K562 (cell line): ENCODE measurements around the gene ABHD5. TPM values are rescaled to one million over a fixed set of nuclear protein-coding genes. Genes with fewer than 3 reads are reported as not detected.

Experiments used
- BDP1 ChIP-seq: IDR thresholded peaks from 3 replicates; pipeline ENCODE4 v1.6.1; 2011; ENCODE audit not compliant: insufficient read length, insufficient read depth
- CBFA2T3 ChIP-seq: fragments of 450-650 bp; IDR thresholded peaks from 2 replicates; pipeline ENCODE4 v1.6.1; 2017
- CEBPG ChIP-seq, 3 experiments: fragments of 200-800 bp in 1 of 3; sonication (Bioruptor generic) in 1 of 3; sonication (generic) in 1 of 3; formaldehyde crosslinking in 1 of 3; IDR thresholded peaks in 2 of 3; conservative IDR thresholded peaks in 1 of 3; 2 replicates each; pipeline versions ENCODE4 v1.6.1 to v1.8.0; 2016 to 2022; ENCODE audit warnings: missing compliant biosample characterization in 2 of 3, missing genetic modification characterization in 2 of 3, mild to moderate bottlenecking in 1 of 3, missing genetic modification reagents in 1 of 3
- ELF1 ChIP-seq: fragments of 200-800 bp; sonication (Bioruptor generic); IDR thresholded peaks from 2 replicates; pipeline ENCODE4 v1.6.1; 2016; ENCODE audit warnings: missing genetic modification characterization, missing compliant biosample characterization
- FOXA3 ChIP-seq, 2 experiments: fragments of 450-650 bp in 1 of 2; sonication (generic) in 1 of 2; formaldehyde crosslinking; IDR thresholded peaks in 1 of 2; conservative IDR thresholded peaks in 1 of 2; 2 replicates each; pipeline versions ENCODE4 v1.4.0 to v1.8.0; 2020 to 2022; ENCODE audit warnings: mild to moderate bottlenecking in 2 of 2, missing genetic modification reagents in 1 of 2
- FOXK2 ChIP-seq, 2 experiments: fragments of 450-650 bp; IDR thresholded peaks in 1 of 2; conservative IDR thresholded peaks in 1 of 2; 2 replicates each; pipeline ENCODE4 v1.6.1; 2016; ENCODE audit warnings: low read depth in 2 of 2, mild to moderate bottlenecking in 1 of 2
- GABPA ChIP-seq: fragments of 200-800 bp; sonication (Bioruptor generic); conservative IDR thresholded peaks from 2 replicates; pipeline ENCODE4 v1.6.1; 2016; ENCODE audit warnings: low read depth, missing genetic modification characterization, missing compliant biosample characterization
- IFI16 ChIP-seq: fragments of 250-450 bp; sonication (Bioruptor Pico); IDR thresholded peaks from 2 replicates; pipeline ENCODE4 v2.1.2; 2022; ENCODE audit warnings: mild to moderate bottlenecking, inconsistent platforms
- IRF1 ChIP-seq: sonication (generic); formaldehyde crosslinking; IDR thresholded peaks from 2 replicates; pipeline ENCODE4 v1.8.0; 2022; ENCODE audit warnings: missing genetic modification reagents, mild to moderate bottlenecking, borderline replicate concordance
- KDM1A ChIP-seq, 2 experiments: fragments of 450-650 bp; IDR thresholded peaks; 2 replicates each; pipeline ENCODE4 v1.6.1; 2016; ENCODE audit warnings: mild to moderate bottlenecking in 2 of 2
- MXI1 ChIP-seq: IDR thresholded peaks from 2 replicates; pipeline ENCODE4 v1.6.1; 2011; ENCODE audit warnings: low read depth, mild to moderate bottlenecking, improper control_type of control experiment, low read length
- MYC ChIP-seq, 2 experiments: fragments of 250-450 bp in 1 of 2; sonication (Bioruptor Pico) in 1 of 2; IDR thresholded peaks; 2 replicates each; pipeline versions ENCODE4 v1.5.1 to v1.6.1; 2012 to 2021; ENCODE audit warnings: low read depth in 2 of 2, borderline replicate concordance in 1 of 2, improper control_type of control experiment in 1 of 2, low read length in 1 of 2, mild to moderate bottlenecking in 1 of 2, moderate library complexity in 1 of 2
- NBN ChIP-seq: fragments of 450-650 bp; IDR thresholded peaks from 2 replicates; pipeline ENCODE4 v1.6.1; 2016; ENCODE audit warnings: low read depth, mild to moderate bottlenecking
- NFATC3 ChIP-seq: fragments of 450-650 bp; IDR thresholded peaks from 2 replicates; pipeline ENCODE4 v1.6.1; 2017; ENCODE audit warnings: mild to moderate bottlenecking
- NUFIP1 ChIP-seq: fragments of 450-650 bp; IDR thresholded peaks from 2 replicates; pipeline ENCODE4 v1.6.1; 2018; ENCODE audit not compliant: partially characterized antibody
- RNF219 ChIP-seq: fragments of 250-450 bp; sonication (Bioruptor Pico); IDR thresholded peaks from 2 replicates; pipeline ENCODE4 v1.5.0; 2022; ENCODE audit warnings: mild to moderate bottlenecking
- SMARCE1 ChIP-seq: fragments of 450-650 bp; IDR thresholded peaks from 2 replicates; pipeline ENCODE4 v1.7.1; 2016; ENCODE audit warnings: mild to moderate bottlenecking
- TSC22D4 ChIP-seq: fragments of 450-650 bp; IDR thresholded peaks from 2 replicates; pipeline ENCODE4 v1.6.1; 2016; ENCODE audit warnings: missing genetic modification characterization, missing biosample characterization, control low read depth
- TSHZ1 ChIP-seq: fragments of 250-450 bp; sonication (Bioruptor Pico); IDR thresholded peaks from 2 replicates; pipeline ENCODE4 v1.4.0; 2020; ENCODE audit warnings: mild to moderate bottlenecking, moderate library complexity
- XRCC3 ChIP-seq: fragments of 450-650 bp; IDR thresholded peaks from 2 replicates; pipeline ENCODE4 v1.6.1; 2017; ENCODE audit warnings: mild to moderate bottlenecking, moderate library complexity
- ZC3H11A ChIP-seq: IDR thresholded peaks from 2 replicates; pipeline ENCODE4 v1.6.1; 2012; ENCODE audit warnings: low read depth, low read length, improper control_type of control experiment
- ZNF324 ChIP-seq: fragments of 250-450 bp; sonication (Bioruptor Pico); IDR thresholded peaks from 2 replicates; pipeline ENCODE4 v1.4.0; 2020; ENCODE audit warnings: mild to moderate bottlenecking
- ZNF76 ChIP-seq: fragments of 250-450 bp; sonication (Bioruptor Pico); IDR thresholded peaks from 2 replicates; pipeline ENCODE4 v1.4.0; 2020; ENCODE audit warnings: mild to moderate bottlenecking, moderate library complexity, borderline replicate concordance
- polyA plus RNA-seq, 8 experiments: library from polyadenylated mRNA; depleted of rRNA in 4 of 8; stranded (reverse) in 5 of 8; unstranded in 3 of 8; fragments of >200 nt; fragmentation: Nextera tagmentation in 2 of 8; fragmentation: Illumina TruSeq in 1 of 8; extraction: Ambion mirVana in 2 of 8; extraction: Trizol in 1 of 8; gene quantifications; 2 replicates each; pipeline versions ENCODE4 v1.2.1 to v1.2.3, GENCODE V29; 2011 to 2014; ENCODE audit warnings: inconsistent platforms in 1 of 8, missing spikeins in 1 of 8
- total RNA-seq, 7 experiments: library from RNA; depleted of rRNA in 6 of 7; stranded (reverse); fragments of >200 nt in 6 of 7; fragmentation: Illumina TruSeq in 2 of 7; extraction: Trizol in 2 of 7; gene quantifications; 2 replicates each; pipeline versions ENCODE4 v1.2.1 to v1.2.3, GENCODE V29; 2011 to 2021; ENCODE audit warnings: low replicate concordance in 1 of 7

Gene ABHD5
- total and polyA plus RNA-seq, 9 of the 15 experiments (the other 6 are each of a cell fraction or from before 2014, with no cell fraction given) = 27.8 to 61.7 (median 39.9) TPM

GRCh38 chr3:43769885-43770425 lies 79.2 kb downstream of the ABHD5 start (continued):
- TF ChIP-seq TSHZ1 (CRISPR knock-in tag) (no peak), MXI1 (no peak), MYC (IDR thresholded peaks at IDR 0.05; ENCODE audit: low read depth, low read length) (no peak), MYC (CRISPR knock-in tag; IDR thresholded peaks at IDR 0.05; ENCODE audit: borderline replicate concordance, low read depth) (no peak), CBFA2T3 (no peak), IRF1 (CRISPR knock-in tag) (no peak), TSC22D4 (tag) (no peak), ZNF76 (CRISPR knock-in tag) (no peak), ZC3H11A (no peak), CEBPG (CRISPR knock-in tag; IDR thresholded peaks at IDR 0.05) (no peak), CEBPG (tag; conservative IDR thresholded peaks at IDR 0.05 in 1 of 2, IDR thresholded peaks at IDR 0.05 in 1 of 2) (no peak), XRCC3 (no peak), KDM1A (IDR thresholded peaks at IDR 0.05) (peak; percentile 50 to 53; a peak in 2 of 4 replicates), BDP1 (no peak), ZNF324 (CRISPR knock-in tag) (no peak), NUFIP1 (no peak), FOXA3 (CRISPR knock-in tag; conservative IDR thresholded peaks at IDR 0.05 in 1 of 2, IDR thresholded peaks at IDR 0.05 in 1 of 2) (no peak), GABPA (peak; percentile 70), ELF1 (tag) (peak; percentile 46; the same call in 1 of the 2 replicates), NFATC3 (0 out of 2 replicates have a peak, but pooled peaks have one; percentile 24), RNF219 (no peak), NBN (no peak), FOXK2 (conservative IDR thresholded peaks at IDR 0.05 in 1 of 2, IDR thresholded peaks at IDR 0.05 in 1 of 2; ENCODE audit: low read depth in 2 of 2) (no peak; a peak in 1 of 4 replicates), IFI16 (CRISPR knock-in tag) (no peak), SMARCE1 (no peak)
